Activated CD8-positive, alpha-beta memory T cell treated with anti-CD3 and anti-CD28 coated beads, Interleukin-2, amount 10 ng/mL, durations not matched to agents 7 days and 5 days (primary cell): Measurements from ENCODE around the gene CTSK. TPM values are rescaled to one million over a fixed set of nuclear protein-coding genes. Genes with fewer than 3 reads are reported as not detected.
"Not testable (repeated sequence)": the region's sequence is repeated elsewhere in the genome, so short reads cannot be mapped to it uniquely, and the experiment has no call there.

Source experiments
- ATAC-seq: fragments of 150-1000 bp; cut with Tn5 transposase; one replicate; pipeline ENCODE4 v1.10.0; 2021; ENCODE audit warnings: moderate library complexity
- CTCF ChIA-PET: fragments of 350-600 bp; sonication (Branson Sonifier 250); formaldehyde crosslinking; loops from one replicate; lab custom pipeline; 2021; ENCODE audit warnings: antibody characterized with exemption; lab: Charles Lee
- DNase-seq: peaks from one replicate; pipeline ENCODE4 v3.0.0-alpha.2; 2020
- H3K27ac Mint-ChIP-seq: one replicate; pipeline ENCODE4 v1.8.0; 2021; ENCODE audit warnings: mild to moderate bottlenecking, mixed read lengths
- H3K27me3 Mint-ChIP-seq: one replicate; pipeline ENCODE4 v1.8.0; 2021; ENCODE audit warnings: mixed read lengths
- H3K36me3 Mint-ChIP-seq: one replicate; pipeline ENCODE4 v1.8.0; 2021; ENCODE audit warnings: mild to moderate bottlenecking, mixed read lengths
- H3K4me1 Mint-ChIP-seq: one replicate; pipeline ENCODE4 v1.8.0; 2021; ENCODE audit warnings: mixed read lengths
- H3K4me3 Mint-ChIP-seq: one replicate; pipeline ENCODE4 v1.8.0; 2021; ENCODE audit warnings: mild to moderate bottlenecking, moderate library complexity, mixed read lengths
- H3K9me3 Mint-ChIP-seq: one replicate; pipeline ENCODE4 v1.8.0; 2022; ENCODE audit warnings: low read depth, mixed read lengths
- total RNA-seq, 2 experiments: library from RNA; stranded (reverse); gene quantifications; one replicate each; pipeline ENCODE4 v1.2.3, GENCODE V29; 2021

Gene CTSK
- total RNA-seq, 2 experiments from 2014 or later = 5.7 to 6.4 TPM

GRCh38 chr1:150796374-150796773 is 11.7 kb downstream of the CTSK start:
- CTCF ChIA-PET = no interaction called here
- no peak for ATAC-seq
- H3K36me3 Mint-ChIP-seq = peaks cover 16% of the 10 kb centered on the region
- no peak overlapping the region for H3K27ac Mint-ChIP-seq
- H3K27me3 Mint-ChIP-seq = no peaks in the 10 kb centered on the region
- no peaks in the 10 kb centered on the region for H3K4me1 Mint-ChIP-seq
- H3K9me3 Mint-ChIP-seq = no peaks in the 10 kb centered on the region
- no peak for DNase-seq
- H3K4me3 Mint-ChIP-seq = no peak overlapping the region

- H3K27me3 Mint-ChIP-seq, ATAC-seq, H3K4me3 Mint-ChIP-seq, H3K4me1 Mint-ChIP-seq, H3K27ac Mint-ChIP-seq, H3K9me3 Mint-ChIP-seq, DNase-seq: not testable (repeated sequence)
- CTCF ChIA-PET = interaction anchor here (0.6 kb wide), 1 partner anchor 76 kb away, joined by 3 read pairs; no protein-coding TSS in a partner anchor
- peaks cover 11% of the 10 kb centered on the region for H3K36me3 Mint-ChIP-seq
Observed at GRCh38 chr1:150793778-150794177, 14.3 kb downstream of the CTSK start.

GRCh38 chr1:150793221-150793620 is 14.8 kb downstream of the CTSK start:
- Mint-ChIP-seq H3K36me3 (peaks cover 7% of the 10 kb centered on the region), H3K27me3 (no peaks in the 10 kb centered on the region), H3K9me3 (no peaks in the 10 kb centered on the region), H3K4me3 (no peak overlapping the region), H3K27ac (no peak overlapping the region), H3K4me1 (no peaks in the 10 kb centered on the region)
- CTCF ChIA-PET = no interaction called here
- no peak for DNase-seq
- no peak for ATAC-seq

GRCh38 chr1:150791585-150791984 is 16.5 kb downstream of the CTSK start:
- CTCF ChIA-PET = no interaction called here
- Mint-ChIP-seq H3K27ac (no peak overlapping the region), H3K4me1 (peaks cover 11% of the 10 kb centered on the region), H3K4me3 (no peak overlapping the region), H3K9me3 (no peaks in the 10 kb centered on the region), H3K27me3 (no peaks in the 10 kb centered on the region), H3K36me3 (peaks cover 3% of the 10 kb centered on the region)
- DNase-seq (no peak), ATAC-seq (no peak)

- CTCF ChIA-PET = no interaction called here
- Mint-ChIP-seq H3K9me3 (no peaks in the 10 kb centered on the region), H3K36me3 (no peaks in the 10 kb centered on the region), H3K4me3 (no peak overlapping the region), H3K27ac (no peak overlapping the region), H3K27me3 (no peaks in the 10 kb centered on the region), H3K4me1 (peaks cover 11% of the 10 kb centered on the region)
- no peak for DNase-seq
- no peak for ATAC-seq
Observed at GRCh38 chr1:150789396-150789795, 18.7 kb downstream of the CTSK start.

GRCh38 chr1:150788946-150789345 is 19.1 kb downstream of the CTSK start:
- no peaks in the 10 kb centered on the region for H3K9me3 Mint-ChIP-seq
- no peak for DNase-seq
- H3K4me3 Mint-ChIP-seq = no peak overlapping the region
- CTCF ChIA-PET = interaction anchor here (1.5 kb wide), 1 partner anchor 52 kb away, joined by 3 read pairs; no protein-coding TSS in a partner anchor
- no peaks in the 10 kb centered on the region for H3K36me3 Mint-ChIP-seq
- ATAC-seq = no peak
- H3K4me1 Mint-ChIP-seq = peaks cover 11% of the 10 kb centered on the region
- H3K27me3 Mint-ChIP-seq = no peaks in the 10 kb centered on the region
- no peak overlapping the region for H3K27ac Mint-ChIP-seq

- Mint-ChIP-seq H3K27me3 (no peaks in the 10 kb centered on the region), H3K4me1 (peaks cover 11% of the 10 kb centered on the region), H3K27ac (no peak overlapping the region), H3K4me3 (no peak overlapping the region), H3K9me3 (no peaks in the 10 kb centered on the region), H3K36me3 (no peaks in the 10 kb centered on the region)
- CTCF ChIA-PET = interaction anchor here (0.9 to 1.5 kb wide), 2 partner anchors 25 to 51 kb away, joined by 3 read pairs; no protein-coding TSS in a partner anchor
- DNase-seq = no peak
- ATAC-seq = no peak
Observed at GRCh38 chr1:150787455-150787854, 20.6 kb downstream of the CTSK start.

GRCh38 chr1:150780510-150780909 is 27.6 kb downstream of the CTSK start:
- no peak overlapping the region for H3K27ac Mint-ChIP-seq
- peaks cover 16% of the 10 kb centered on the region for H3K4me1 Mint-ChIP-seq
- no peaks in the 10 kb centered on the region for H3K9me3 Mint-ChIP-seq
- H3K36me3 Mint-ChIP-seq = no peaks in the 10 kb centered on the region
- H3K27me3 Mint-ChIP-seq = peaks cover 3% of the 10 kb centered on the region
- ATAC-seq = no peak
- DNase-seq = no peak
- no peak overlapping the region for H3K4me3 Mint-ChIP-seq
- CTCF ChIA-PET = no interaction called here

- ATAC-seq = no peak
- H3K4me3 Mint-ChIP-seq = no peak overlapping the region
- DNase-seq = no peak
- CTCF ChIA-PET = interaction anchor here (1.3 kb wide), 1 partner anchor 246 kb away, joined by 3 read pairs; no protein-coding TSS in a partner anchor
- no peaks in the 10 kb centered on the region for H3K9me3 Mint-ChIP-seq
- H3K36me3 Mint-ChIP-seq = no peaks in the 10 kb centered on the region
- H3K27ac Mint-ChIP-seq = no peak overlapping the region
- peaks cover 16% of the 10 kb centered on the region for H3K4me1 Mint-ChIP-seq
- H3K27me3 Mint-ChIP-seq = peaks cover 3% of the 10 kb centered on the region
Observed at GRCh38 chr1:150778409-150778808, 29.7 kb downstream of the CTSK start.

- Mint-ChIP-seq H3K4me3 (no peak overlapping the region), H3K9me3 (no peaks in the 10 kb centered on the region), H3K4me1 (peaks cover 16% of the 10 kb centered on the region), H3K27me3 (peaks cover 3% of the 10 kb centered on the region), H3K27ac (no peak overlapping the region), H3K36me3 (no peaks in the 10 kb centered on the region)
- ATAC-seq = no peak
- no peak for DNase-seq
- CTCF ChIA-PET = interaction anchor here (1.3 kb wide), 1 partner anchor 245 kb away, joined by 3 read pairs; no protein-coding TSS in a partner anchor
Observed at GRCh38 chr1:150777544-150777943, 30.5 kb downstream of the CTSK start.

- CTCF ChIA-PET, DNase-seq, H3K4me3 Mint-ChIP-seq, ATAC-seq, H3K9me3 Mint-ChIP-seq, H3K36me3 Mint-ChIP-seq, H3K27ac Mint-ChIP-seq, H3K27me3 Mint-ChIP-seq: not testable (repeated sequence)
- peaks cover 28% of the 10 kb centered on the region for H3K4me1 Mint-ChIP-seq
Observed at GRCh38 chr1:150775931-150776505, 32.0 kb downstream of the CTSK start.

- Mint-ChIP-seq H3K36me3 (no peaks in the 10 kb centered on the region), H3K4me3 (no peak overlapping the region), H3K27me3 (peaks cover 11% of the 10 kb centered on the region), H3K4me1 (peaks cover 34% of the 10 kb centered on the region), H3K9me3 (no peaks in the 10 kb centered on the region), H3K27ac (no peak overlapping the region)
- CTCF ChIA-PET = no interaction called here
- ATAC-seq = no peak
- no peak for DNase-seq
Observed at GRCh38 chr1:150775276-150775675, 32.8 kb downstream of the CTSK start.

GRCh38 chr1:150772326-150772725 is 35.7 kb downstream of the CTSK start:
- no peak overlapping the region for H3K27ac Mint-ChIP-seq
- no peak for DNase-seq
- peaks cover 20% of the 10 kb centered on the region for H3K4me1 Mint-ChIP-seq
- H3K9me3 Mint-ChIP-seq = no peaks in the 10 kb centered on the region
- CTCF ChIA-PET = no interaction called here
- no peak for ATAC-seq
- H3K36me3 Mint-ChIP-seq = no peaks in the 10 kb centered on the region
- no peak overlapping the region for H3K4me3 Mint-ChIP-seq
- H3K27me3 Mint-ChIP-seq = peaks cover 15% of the 10 kb centered on the region

GRCh38 chr1:150767704-150768103 is 40.4 kb downstream of the CTSK start:
- H3K4me3 Mint-ChIP-seq, ATAC-seq, H3K9me3 Mint-ChIP-seq, DNase-seq, H3K27ac Mint-ChIP-seq: not testable (repeated sequence)
- Mint-ChIP-seq H3K27me3 (peaks cover 12% of the 10 kb centered on the region), H3K4me1 (peaks cover 47% of the 10 kb centered on the region), H3K36me3 (peaks cover 11% of the 10 kb centered on the region)
- CTCF ChIA-PET = interaction anchor here (2.5 kb wide), 1 partner anchor 155 kb away, joined by 7 read pairs; no protein-coding TSS in a partner anchor
